Breast epithelium (tissue), 4 donors: ENCODE measurements around the gene CCDC126. TPM values are rescaled to one million over a fixed set of nuclear protein-coding genes. Genes with fewer than 3 reads are reported as not detected.
"Not testable (repeated sequence)": the region's sequence is repeated elsewhere in the genome, so short reads cannot be mapped to it uniquely, and the experiment has no call there.

Experiments used
- DNase-seq, 2 donors: peaks; one replicate each; pipeline ENCODE4 v3.0.0-alpha.2; 2019; ENCODE audit warnings: low spot score in 2 of 2
- H3K27ac ChIP-seq, 2 donors: fragments of 200-600 bp; sonication (generic) in 1 of 2; one replicate each; pipeline ENCODE4 v1.5.1; 2016 to 2019; ENCODE audit warnings: mild to moderate bottlenecking in 1 of 2
- H3K27me3 ChIP-seq, 2 donors: fragments of 200-600 bp; sonication (generic) in 1 of 2; one replicate each; pipeline versions ENCODE4 v1.5.1 to v1.6.0; 2017 to 2019; ENCODE audit warnings: control low read depth in 1 of 2, mild to moderate bottlenecking in 1 of 2
- H3K36me3 ChIP-seq: fragments of 200-600 bp; one replicate; pipeline ENCODE4 v1.5.1; 2019
- H3K4me1 ChIP-seq, 2 donors: fragments of 200-600 bp; sonication (generic); one replicate each; pipeline ENCODE4 v1.5.1; 2016 to 2019; ENCODE audit warnings: control low read depth in 1 of 2
- H3K4me3 ChIP-seq, 3 donors: fragments of 200-600 bp; sonication (generic); 1 replicate in 2 of 3; 2 replicates in 1 of 3; pipeline ENCODE4 v1.5.1; 2016 to 2019; ENCODE audit warnings: mild to moderate bottlenecking in 3 of 3, moderate library complexity in 2 of 3
- H3K9me3 ChIP-seq, 2 donors: fragments of 200-600 bp; sonication (generic) in 1 of 2; one replicate each; pipeline ENCODE4 v1.5.1; 2016 to 2019; ENCODE audit warnings: control low read depth in 1 of 2
- CTCF ChIP-seq, 3 donors: fragments of 450-650 bp; IDR thresholded peaks; one replicate each; pipeline ENCODE4 v1.5.1; 2016 to 2017; ENCODE audit warnings: antibody characterized with exemption in 3 of 3, mild to moderate bottlenecking in 3 of 3, moderate library complexity in 3 of 3
- POLR2A ChIP-seq: fragments of 450-650 bp; IDR thresholded peaks from one replicate; pipeline ENCODE4 v1.6.1; 2016; ENCODE audit warnings: antibody characterized with exemption, mild to moderate bottlenecking, moderate library complexity
- POLR2AphosphoS5 ChIP-seq, 3 donors: sonication (generic); formaldehyde crosslinking; IDR thresholded peaks; one replicate each; pipeline ENCODE4 v1.6.1; 2017; ENCODE audit warnings: antibody characterized with exemption in 3 of 3
- intact Hi-C: fragments of 100-400 bp; cut with DNase I; formaldehyde crosslinking; loops from one replicate; pipeline ENCODE4 v1.15.1; 2023; ENCODE audit warnings: low total_unique reads
- total RNA-seq, 3 donors: library from RNA; depleted of rRNA; stranded (reverse); fragments of >200 nt; gene quantifications; one replicate each; pipeline ENCODE4 v1.1.0, GENCODE V29; 2016

Gene CCDC126
- total RNA-seq, 3 donors from 2014 or later, result 18.7 to 35.4 (median 24.6) TPM

GRCh38 chr7:23662984-23663313, 65.8 kb downstream of the CCDC126 start:
- Histone ChIP-seq H3K27ac (no peak overlapping the region), H3K9me3 (no peaks in the 10 kb centered on the region), H3K4me3 (no peak overlapping the region), H3K36me3 (no peaks in the 10 kb centered on the region), H3K27me3 (no peaks in the 10 kb centered on the region), H3K4me1 (no peaks in the 10 kb centered on the region)
- TF ChIP-seq POLR2A (no peak), POLR2AphosphoS5 (IDR thresholded peaks at IDR 0.05) (no peak), CTCF (IDR thresholded peaks at IDR 0.05) (no peak)
- intact Hi-C loops, result no loop called here
- DNase-seq, result no peak

GRCh38 chr7:23664122-23664521, 66.9 kb downstream of the CCDC126 start:
- Histone ChIP-seq H3K4me1 (no peaks in the 10 kb centered on the region), H3K27ac (no peak overlapping the region), H3K27me3 (no peaks in the 10 kb centered on the region), H3K36me3 (no peaks in the 10 kb centered on the region), H3K9me3 (no peaks in the 10 kb centered on the region), H3K4me3 (no peak overlapping the region)
- no peak for TF ChIP-seq POLR2AphosphoS5 (IDR thresholded peaks at IDR 0.05)
- TF ChIP-seq POLR2A, result no peak
- TF ChIP-seq CTCF (IDR thresholded peaks at IDR 0.05), result no peak
- intact Hi-C loops, result no loop called here
- no peak for DNase-seq

- no peak for TF ChIP-seq POLR2A
- no peak for TF ChIP-seq POLR2AphosphoS5 (IDR thresholded peaks at IDR 0.05)
- TF ChIP-seq CTCF (IDR thresholded peaks at IDR 0.05), result no peak
- intact Hi-C loops, result no loop called here
- H3K4me1 ChIP-seq, result no peaks in the 10 kb centered on the region
Measured at GRCh38 chr7:23672033-23672432, 74.9 kb downstream of the CCDC126 start.

GRCh38 chr7:23679898-23680413, 82.8 kb downstream of the CCDC126 start, which contains the start of gene FAM221A:
FAM221A (plus strand) TSS chr7:23680199; CDS start chr7:23680219, 20 bp downstream.
- intact Hi-C loops, result no loop called here
- Histone ChIP-seq H3K4me3 (peak within 1 kb of the TSS; percentile 78 to 92 (median 84)), H3K36me3 (no peaks in the 10 kb centered on the region), H3K4me1 (no peaks in the 10 kb centered on the region), H3K9me3 (no peaks in the 10 kb centered on the region), H3K27me3 (no peaks in the 10 kb centered on the region), H3K27ac (peak within 1 kb of the TSS; percentile 87 to 91)
- TF ChIP-seq CTCF (IDR thresholded peaks at IDR 0.05), result peak; percentile 50 to 70 (median 57)
- peak in 1 of 3 donors; percentile 63 for TF ChIP-seq POLR2AphosphoS5 (IDR thresholded peaks at IDR 0.05)
- TF ChIP-seq POLR2A, result no peak
- peak; percentile 70 to 89 for DNase-seq

More at GRCh38 chr7:23672033-23672432, 74.9 kb downstream of the CCDC126 start:
- H3K27me3 ChIP-seq, result no peaks in the 10 kb centered on the region
- H3K27ac ChIP-seq, result no peak overlapping the region
- no peaks in the 10 kb centered on the region for H3K9me3 ChIP-seq
- no peak overlapping the region for H3K4me3 ChIP-seq
- DNase-seq, result no peak
- no peaks in the 10 kb centered on the region for H3K36me3 ChIP-seq

- intact Hi-C loops, result no loop called here
- Histone ChIP-seq H3K9me3 (no peaks in the 10 kb centered on the region), H3K4me3 (peak overlapping the region; percentile 78 to 92 (median 84)), H3K27me3 (no peaks in the 10 kb centered on the region), H3K36me3 (no peaks in the 10 kb centered on the region), H3K4me1 (no peaks in the 10 kb centered on the region), H3K27ac (peak overlapping the region; percentile 87 to 91)
- TF ChIP-seq POLR2A, result no peak
- TF ChIP-seq POLR2AphosphoS5 (IDR thresholded peaks at IDR 0.05), result peak in 1 of 3 donors; percentile 27
- peak; percentile 39 to 79 for DNase-seq
Measured at GRCh38 chr7:23680414-23681405, 83.5 kb downstream of the CCDC126 start.

- H3K27me3 ChIP-seq, H3K4me1 ChIP-seq, DNase-seq, intact Hi-C loops, H3K4me3 ChIP-seq, H3K9me3 ChIP-seq, H3K27ac ChIP-seq, H3K36me3 ChIP-seq: not testable (repeated sequence)
Measured at GRCh38 chr7:23684041-23684440, 86.9 kb downstream of the CCDC126 start.
